HTR-8/SVneo (cell line): ENCODE data around the gene DSCAM.

ENCODE experiments used
- DNase-seq: peaks from one replicate; pipeline ENCODE4 v3.0.0; 2011; ENCODE audit warnings: low spot score, mixed read lengths; ENCODE audit not compliant: insufficient read length
- FAIRE-seq: peaks from 2 replicates; lab custom pipeline; 2011; peaks lifted over from hg19 to GRCh38; lab: Jason Lieb, UNC

DSCAM gene

GRCh38 chr21:40841524-40842196 is 5.3 kb downstream of the DSCAM start:
- DNase-seq (no peak), FAIRE-seq (no peak)

DNA sequence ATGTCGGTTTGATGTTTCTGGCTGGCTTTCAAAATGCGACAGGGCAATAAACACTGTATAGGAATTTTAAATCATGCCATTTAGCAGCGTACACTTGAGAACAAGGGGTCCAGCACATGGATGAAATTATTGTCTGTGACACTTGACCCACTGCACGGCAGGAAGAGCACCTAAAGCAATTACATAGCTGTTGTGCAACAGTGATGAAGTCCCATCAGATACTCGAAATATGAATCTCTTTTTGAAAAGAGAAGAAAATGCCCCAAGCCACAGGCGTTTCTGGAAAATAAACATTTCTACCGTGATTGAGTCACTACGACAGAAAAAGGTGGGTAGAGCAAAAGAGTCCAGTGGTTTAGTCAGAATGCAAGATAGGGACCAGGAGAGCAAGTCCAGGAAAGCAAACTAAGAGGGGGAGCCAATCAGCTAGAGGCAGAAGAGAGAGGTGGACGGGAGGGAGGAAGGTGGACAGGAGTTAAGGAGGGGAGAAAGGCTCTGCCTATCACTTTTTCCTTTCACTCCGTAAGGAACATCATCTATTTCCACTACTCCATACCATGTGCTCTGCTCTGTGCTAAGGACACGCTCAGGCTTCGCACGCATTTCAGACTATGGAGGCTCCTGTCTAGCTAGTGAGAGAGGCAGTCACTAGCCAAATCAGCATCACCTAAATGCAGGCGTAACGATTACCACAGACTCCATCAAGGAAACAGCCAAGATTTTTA is 6.4 kb downstream of the DSCAM start:
- DNase-seq (no peak), FAIRE-seq (no peak)

GRCh38 chr21:40839521-40839920 is 7.4 kb downstream of the DSCAM start:
- DNase-seq (no peak), FAIRE-seq (no peak)

- DNase-seq = no peak
- FAIRE-seq = no peak
Measured at GRCh38 chr21:40837456-40837855, 9.5 kb downstream of the DSCAM start.

GRCh38 chr21:40835184-40835694 is 11.7 kb downstream of the DSCAM start:
- FAIRE-seq = no peak
- DNase-seq = no peak

DNA sequence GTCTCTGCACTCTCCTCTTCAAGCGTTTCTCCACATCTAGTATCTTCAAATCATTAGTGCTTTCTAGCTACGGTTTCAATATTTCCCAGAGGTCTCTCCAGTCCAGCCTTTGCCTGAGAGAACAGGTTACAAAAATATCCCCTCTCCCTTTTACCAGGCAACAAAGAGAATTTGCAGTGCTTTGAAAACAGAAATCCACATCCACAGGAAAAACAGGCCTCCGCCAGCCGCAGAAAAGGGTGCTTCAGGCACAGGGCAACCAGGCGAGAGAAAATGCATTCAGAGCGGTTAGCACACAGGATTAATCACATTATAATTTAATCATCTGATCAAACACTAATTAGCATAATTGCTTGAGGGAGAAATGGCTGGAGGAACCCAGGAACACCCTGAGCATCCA is 13.8 kb downstream of the DSCAM start:
- FAIRE-seq (no peak), DNase-seq (no peak)

DNA sequence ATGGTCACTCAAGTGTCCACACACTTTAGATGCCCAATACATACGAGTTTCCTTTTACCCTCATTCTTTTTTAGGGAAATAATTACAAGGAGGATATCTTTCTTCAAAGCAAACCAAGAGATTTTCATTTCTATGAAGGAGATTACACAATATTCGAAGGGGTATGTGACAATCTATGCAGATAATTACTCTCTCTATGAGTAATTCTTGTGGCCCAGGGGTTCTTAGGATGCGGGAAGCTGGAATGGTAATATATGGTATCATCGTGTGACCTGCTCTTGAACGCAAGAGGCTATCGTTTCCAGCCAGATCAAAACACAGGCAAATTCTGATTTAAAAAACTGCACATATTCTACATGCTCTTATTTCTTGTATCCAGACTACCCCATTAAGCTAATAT is 14.6 kb downstream of the DSCAM start:
- DNase-seq (no peak), FAIRE-seq (no peak)

DNA sequence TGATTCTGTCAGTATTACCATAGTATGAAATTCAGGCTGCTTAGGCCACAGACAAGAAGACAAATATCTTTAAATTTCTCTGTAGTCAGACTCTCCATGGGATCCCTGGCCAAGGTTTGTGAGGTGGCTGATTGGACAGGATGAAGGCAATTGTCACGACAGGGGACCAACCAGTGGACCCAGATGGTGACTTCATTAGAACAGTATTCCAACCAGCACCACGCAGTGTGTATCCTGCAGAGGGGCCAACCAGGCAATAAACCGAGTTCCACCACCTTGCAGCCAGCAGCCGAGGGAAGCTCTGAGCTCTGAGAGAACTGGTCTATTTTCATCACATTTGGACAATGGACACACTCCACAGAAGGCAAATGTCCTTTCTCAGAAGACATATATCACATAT is 16.1 kb downstream of the DSCAM start:
- DNase-seq (no peak), FAIRE-seq (no peak)

GRCh38 chr21:40829791-40830190 is 17.2 kb downstream of the DSCAM start:
- DNase-seq (no peak), FAIRE-seq (no peak)

- no peak for FAIRE-seq
- DNase-seq = no peak
Measured at GRCh38 chr21:40829308-40829707, 17.6 kb downstream of the DSCAM start.

GRCh38 chr21:40827509-40827908 is 19.4 kb downstream of the DSCAM start:
- FAIRE-seq (no peak), DNase-seq (no peak)

DNA sequence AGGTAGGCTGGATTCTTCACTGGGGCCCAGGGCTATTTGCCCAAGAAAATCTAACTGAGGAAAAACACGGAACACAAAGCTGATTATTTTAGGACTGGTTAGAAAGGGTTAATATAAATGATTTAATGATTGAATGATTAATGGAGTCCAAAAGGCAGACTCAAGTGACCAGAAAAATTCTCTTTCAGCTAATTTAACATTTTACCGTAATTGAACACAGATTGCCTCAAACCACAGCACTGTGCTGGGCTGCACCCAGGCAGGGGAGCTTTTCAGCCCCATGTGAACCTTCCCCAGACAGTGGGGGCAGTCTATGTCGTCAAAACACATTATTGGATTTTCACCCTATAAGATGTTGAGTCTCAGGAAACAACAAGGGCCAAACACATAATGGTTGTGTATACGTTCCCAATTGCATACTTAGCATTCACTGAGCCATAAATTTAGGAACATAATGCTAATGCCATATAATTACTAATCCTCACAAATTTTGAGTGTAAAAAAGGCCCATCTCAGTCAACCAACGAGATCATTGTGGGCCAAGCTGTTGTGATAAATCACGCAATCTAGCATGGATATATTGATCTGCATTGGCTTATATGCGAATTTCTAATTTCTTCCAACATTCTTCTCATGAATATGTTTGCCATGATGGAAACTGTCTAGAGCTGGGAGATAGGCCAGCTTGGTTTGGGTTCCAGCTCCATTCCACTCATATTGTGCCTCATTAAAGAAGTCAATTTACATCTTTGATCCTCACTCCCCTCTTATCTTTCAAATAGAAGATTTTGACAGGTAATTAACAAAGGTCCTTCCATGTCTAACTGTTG is 27.7 kb downstream of the DSCAM start:
- no peak for DNase-seq

GRCh38 chr21:40813918-40814317 is 33.0 kb downstream of the DSCAM start:
- no peak for DNase-seq
- no peak for FAIRE-seq

More for the DNA sequence above, 27.7 kb downstream of the DSCAM start:
- FAIRE-seq = no peak

DNA sequence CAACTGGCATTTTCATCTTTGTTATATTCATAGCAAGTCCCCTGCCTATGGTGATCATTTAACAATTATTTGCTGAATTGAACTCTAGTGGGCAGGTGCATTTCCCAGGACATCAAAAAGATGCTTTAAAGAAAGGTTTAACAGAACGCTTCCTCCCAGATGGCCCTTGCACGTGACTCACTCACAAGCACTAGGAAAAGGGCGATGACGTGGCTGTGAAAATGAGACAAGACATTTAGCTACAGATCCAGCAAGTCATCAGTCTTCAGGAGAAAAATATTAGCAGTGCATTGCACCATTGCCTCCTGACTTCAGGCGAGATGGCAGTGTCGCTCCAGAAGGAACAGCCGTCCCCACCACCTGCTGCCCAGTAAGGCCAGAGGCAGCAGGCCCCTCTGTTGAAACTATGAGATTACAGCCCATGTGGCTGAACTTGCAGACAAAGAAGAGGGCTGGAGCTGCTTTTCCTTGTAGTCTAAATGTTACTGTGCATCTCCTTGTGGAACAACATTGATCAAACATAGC is 37.2 kb downstream of the DSCAM start:
- FAIRE-seq (no peak), DNase-seq (no peak)

DNA sequence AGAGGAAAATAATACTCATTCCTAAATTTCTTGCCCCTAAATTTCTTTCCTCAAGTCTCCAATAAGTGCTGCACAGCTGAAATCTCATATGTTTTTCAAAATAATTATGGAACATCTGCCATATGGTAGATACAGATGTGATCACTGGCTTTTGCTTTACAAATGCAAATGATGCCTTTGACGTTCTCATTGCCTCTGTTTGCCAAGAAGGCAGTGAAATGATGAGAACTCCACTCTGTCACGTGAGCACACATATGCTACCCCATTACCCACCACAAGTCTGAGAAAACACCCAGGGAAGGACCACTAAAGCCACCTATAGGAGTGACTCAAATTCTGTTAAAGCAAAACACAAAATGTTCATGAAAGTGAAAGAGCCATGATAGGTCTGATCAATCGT is 43.9 kb downstream of the DSCAM start:
- FAIRE-seq (no peak), DNase-seq (no peak)

DNA sequence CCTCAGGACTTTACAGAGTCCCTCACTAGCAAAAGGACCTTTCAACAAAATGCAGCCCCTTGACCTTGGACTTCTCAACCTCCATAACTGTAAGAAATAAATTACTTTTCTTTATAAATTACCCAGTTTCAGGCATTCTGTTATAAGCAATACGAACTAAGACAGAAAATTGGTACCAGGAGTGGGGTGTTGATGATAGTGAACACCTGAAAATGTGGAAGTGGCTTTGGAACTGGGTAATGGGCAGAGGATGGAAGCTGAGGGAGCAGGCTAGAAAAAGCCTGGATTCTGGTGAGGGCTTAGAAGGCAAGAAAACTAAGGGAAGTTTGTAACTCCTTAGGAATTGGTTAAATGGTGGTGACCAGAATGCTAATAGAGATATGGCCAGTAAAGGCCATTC is 46.8 kb downstream of the DSCAM start:
- no peak for DNase-seq
- FAIRE-seq = no peak

- FAIRE-seq = no peak
- DNase-seq = no peak
Measured at GRCh38 chr21:40797891-40798290, 49.1 kb downstream of the DSCAM start.

GRCh38 chr21:40797410-40797809 is 49.5 kb downstream of the DSCAM start:
- DNase-seq = no peak
- no peak for FAIRE-seq

- FAIRE-seq (no peak), DNase-seq (no peak)
Measured at GRCh38 chr21:40796464-40796863, 50.5 kb downstream of the DSCAM start.

DNA sequence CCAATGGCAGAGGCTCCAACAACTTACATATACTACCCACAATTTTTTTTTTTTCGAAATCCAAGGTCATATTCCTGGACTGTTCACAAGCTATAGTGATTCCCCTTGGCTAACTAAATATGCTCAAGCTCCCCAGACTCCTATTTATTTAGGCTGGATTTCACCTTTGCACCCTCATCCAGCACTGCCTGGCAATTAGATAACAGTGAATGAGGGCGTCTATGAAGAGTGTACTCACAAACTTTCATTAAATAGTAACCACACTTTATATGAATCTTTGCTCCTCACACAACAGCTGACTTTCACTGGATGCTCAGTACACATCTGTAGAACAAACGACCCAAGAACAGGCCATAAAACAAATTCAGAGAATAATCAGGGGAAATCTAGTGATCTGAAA is 51.6 kb downstream of the DSCAM start:
- no peak for FAIRE-seq
- no peak for DNase-seq
